Jurkat, Clone E6-1 (cell line): ENCODE data around the gene TPI1.
A peak's percentile ranks its signal among the peaks of the same experiment; 100 is the strongest.
"Not testable (repeated sequence)": the region's sequence is repeated elsewhere in the genome, so short reads cannot be mapped to it uniquely, and the experiment has no call there.

Source experiments
- DNase-seq: peaks from one replicate; pipeline ENCODE4 v3.0.0-alpha.2; 2011; ENCODE audit warnings: low read depth, low spot score
- H3K4me3 ChIP-seq: 2 replicates; pipeline ENCODE4 v1.5.1; 2011; ENCODE audit warnings: mild to moderate bottlenecking, low read length, control low read depth, moderate library complexity

The TPI1 gene

DNA sequence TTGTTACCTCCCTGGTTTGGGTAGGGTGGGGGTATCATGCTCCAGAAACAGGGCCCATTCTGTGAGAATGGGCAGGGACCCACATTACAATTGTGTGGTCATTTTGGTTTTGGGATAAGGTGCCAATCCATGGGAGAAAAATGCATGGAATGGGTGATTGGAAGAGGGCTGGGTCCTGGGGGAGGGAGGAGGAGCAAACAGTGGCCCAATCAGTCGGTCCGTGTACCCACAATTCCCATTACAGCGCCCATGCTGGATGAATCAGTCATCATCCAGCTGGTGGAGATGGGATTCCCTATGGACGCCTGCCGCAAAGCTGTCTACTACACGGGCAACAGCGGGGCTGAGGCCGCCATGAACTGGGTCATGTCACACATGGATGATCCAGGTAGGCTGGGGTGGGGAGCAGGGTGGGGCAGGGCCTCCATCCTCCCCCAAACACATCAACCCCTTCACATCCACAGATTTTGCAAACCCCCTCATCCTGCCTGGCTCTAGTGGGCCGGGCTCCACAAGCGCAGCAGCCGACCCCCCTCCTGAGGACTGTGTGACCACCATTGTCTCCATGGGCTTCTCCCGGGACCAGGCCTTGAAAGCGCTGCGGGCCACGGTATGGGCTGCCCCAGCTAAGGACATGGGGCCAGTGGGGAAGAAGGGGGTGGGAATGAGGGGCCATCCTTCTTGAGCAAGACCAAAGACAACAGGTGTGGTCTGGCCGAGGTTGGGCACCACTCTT, 3.6 kb upstream of the TPI1 start:
- no peak overlapping the region for H3K4me3 ChIP-seq
- DNase-seq = no peak

DNA sequence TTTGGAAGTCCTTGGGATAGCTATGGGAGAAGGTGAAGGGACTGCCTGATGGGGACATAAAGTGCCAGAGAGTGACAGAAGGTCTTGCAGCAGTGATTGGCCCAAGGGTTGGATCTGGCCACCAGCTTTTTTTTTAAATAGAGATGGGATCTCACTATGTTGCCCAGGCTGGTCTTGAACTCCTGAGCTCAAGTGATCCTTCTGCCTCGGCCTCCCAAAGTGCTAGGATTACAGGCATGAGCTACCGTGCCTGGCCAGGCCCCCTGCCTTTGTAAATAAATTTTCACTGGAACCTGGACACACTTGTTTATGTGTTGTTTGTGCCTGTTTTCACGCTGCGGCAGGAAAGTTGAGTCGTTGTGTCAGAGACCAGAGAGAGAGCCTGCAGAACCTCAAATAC, 2.0 kb upstream of the TPI1 start:
- H3K4me3 ChIP-seq, DNase-seq: not testable (repeated sequence)

DNA sequence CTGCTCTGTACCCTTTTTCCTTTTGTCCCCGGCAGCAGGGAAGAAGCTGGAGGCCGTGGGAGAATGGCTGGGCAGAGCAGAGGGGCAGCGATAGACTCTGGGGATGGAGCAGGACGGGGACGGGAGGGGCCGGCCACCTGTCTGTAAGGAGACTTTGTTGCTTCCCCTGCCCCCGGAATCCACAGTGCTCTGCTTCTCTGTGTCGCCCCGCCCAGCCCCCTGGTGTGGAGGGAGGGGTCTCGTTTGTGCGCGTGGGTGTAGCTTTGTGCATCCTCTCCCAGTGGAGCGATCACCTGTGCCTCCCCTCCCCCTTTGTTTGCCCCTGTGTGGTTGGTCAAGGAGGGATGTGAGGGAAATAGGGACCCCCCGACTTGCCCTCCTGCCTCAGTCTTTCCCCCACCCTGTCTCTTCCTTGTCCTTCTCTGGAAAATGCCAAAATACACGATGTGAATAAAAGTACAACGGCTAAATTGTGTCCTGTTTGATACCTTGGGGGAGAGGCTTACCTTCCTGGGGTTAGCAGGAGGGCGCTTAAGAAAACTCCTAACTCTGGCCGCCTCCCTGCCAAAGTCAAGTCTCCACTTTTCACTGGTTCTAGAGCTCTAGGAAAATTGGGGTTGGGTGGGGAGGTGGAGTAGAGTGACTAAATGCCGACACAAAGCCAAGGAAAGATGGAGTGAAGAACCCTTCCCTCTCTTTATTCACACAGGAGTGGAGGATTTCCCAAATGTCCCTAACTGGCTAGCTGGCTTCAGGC, 990 bp upstream of the TPI1 start:
- H3K4me3 ChIP-seq = no peak overlapping the region
- no peak for DNase-seq

DNA sequence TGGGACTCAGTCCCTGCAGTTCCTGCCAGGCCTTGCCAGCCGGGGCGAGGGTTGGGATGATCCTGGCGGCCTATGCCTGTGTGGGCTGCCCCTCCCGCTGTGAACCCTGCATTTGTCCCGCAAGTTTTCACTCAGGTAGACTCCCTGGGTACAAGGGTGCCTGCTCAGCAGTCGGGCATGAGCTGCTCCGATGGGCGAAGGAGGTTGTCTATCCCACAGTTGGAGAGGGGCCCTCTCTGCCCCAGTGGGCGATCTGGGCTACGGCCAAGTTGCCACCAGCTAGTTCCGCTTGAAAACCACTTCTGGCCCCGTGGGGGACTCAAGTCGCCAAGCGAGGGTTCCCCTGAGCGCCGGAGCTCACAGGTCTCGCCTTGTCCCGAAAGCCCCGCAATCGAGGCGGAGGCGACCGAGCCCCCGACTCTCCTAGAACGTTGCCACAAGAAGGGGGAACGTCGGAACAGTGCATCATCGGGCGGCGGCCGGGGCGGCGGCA, 365 bp upstream of the TPI1 start:
- no peak for DNase-seq
- peak overlapping the region; percentile 95 for H3K4me3 ChIP-seq

DNA sequence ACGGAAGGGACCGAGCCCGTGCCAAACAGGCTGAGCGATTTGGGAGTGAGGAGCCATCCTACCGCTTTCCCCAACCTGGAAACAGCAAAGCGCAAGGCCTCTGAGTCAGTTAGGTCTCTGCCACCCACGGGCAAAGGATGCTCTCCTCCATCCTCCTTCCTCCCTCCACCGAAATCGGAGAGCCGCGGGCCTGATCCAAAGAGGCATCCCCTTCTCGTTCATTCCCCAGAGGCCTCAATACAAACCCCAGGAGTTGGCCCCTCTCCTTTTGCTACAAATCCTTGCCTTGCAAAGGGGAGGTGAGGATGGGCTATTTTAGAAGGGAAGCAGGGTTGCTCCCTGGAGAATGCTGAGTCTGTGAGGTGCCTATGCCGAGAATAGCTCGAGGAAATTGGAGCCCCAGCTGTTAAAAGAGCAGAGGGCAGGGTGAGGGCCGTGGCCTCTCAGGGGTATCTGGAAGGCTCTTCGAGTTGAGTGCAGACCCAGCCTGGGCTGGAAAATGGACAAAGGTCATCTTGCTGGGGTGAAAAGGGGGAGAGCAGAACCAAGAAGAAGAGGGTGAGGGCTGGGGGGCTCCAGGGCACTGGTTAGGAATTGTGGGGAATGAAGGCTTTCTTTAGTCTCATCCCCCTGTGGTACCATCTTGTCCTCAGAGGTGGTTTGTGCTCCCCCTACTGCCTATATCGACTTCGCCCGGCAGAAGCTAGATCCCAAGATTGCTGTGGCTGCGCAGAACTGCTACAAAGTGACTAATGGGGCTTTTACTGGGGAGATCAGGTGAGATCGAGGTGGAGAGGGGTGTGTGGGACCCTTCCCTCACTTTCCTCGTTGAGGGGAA, 1.1 kb downstream of the TPI1 start:
- DNase-seq = peak; percentile 38
- H3K4me3 ChIP-seq = peak overlapping the region; percentile 95

DNA sequence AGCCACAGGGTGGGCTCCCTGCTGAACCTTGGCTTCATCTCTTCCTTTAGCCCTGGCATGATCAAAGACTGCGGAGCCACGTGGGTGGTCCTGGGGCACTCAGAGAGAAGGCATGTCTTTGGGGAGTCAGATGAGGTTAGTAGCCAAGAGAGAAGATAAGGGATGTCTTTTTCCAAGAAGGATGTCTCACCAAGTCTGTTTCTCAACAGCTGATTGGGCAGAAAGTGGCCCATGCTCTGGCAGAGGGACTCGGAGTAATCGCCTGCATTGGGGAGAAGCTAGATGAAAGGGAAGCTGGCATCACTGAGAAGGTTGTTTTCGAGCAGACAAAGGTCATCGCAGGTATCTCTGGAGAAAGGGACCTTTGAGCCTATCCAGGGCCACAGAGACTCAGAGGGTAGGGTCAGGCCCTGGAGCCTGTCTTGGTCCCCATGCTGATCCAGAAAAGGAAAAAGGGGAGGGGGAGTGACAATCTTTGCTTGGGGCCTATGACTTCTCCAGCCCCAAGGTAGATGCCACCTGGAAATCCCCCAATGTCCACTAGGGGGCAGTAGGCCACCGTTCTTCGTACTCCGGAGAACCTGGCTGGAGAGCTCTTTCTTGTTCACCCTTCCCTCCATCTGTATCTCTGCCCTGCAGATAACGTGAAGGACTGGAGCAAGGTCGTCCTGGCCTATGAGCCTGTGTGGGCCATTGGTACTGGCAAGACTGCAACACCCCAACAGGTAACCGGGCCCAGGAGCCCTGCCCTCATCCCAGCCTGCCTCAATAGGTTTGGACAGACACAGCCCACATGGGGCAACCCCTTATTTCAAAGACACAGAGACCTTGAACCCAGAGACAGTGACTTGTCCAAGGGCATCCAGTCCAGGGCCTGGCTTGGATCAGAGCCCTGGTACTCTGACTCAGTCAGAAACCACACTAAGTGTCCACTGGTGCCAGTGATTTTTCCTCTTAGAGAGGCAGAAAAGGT, 2.0 kb downstream of the TPI1 start:
- H3K4me3 ChIP-seq = peak overlapping the region; percentile 95
- DNase-seq = peak; percentile 76

DNA sequence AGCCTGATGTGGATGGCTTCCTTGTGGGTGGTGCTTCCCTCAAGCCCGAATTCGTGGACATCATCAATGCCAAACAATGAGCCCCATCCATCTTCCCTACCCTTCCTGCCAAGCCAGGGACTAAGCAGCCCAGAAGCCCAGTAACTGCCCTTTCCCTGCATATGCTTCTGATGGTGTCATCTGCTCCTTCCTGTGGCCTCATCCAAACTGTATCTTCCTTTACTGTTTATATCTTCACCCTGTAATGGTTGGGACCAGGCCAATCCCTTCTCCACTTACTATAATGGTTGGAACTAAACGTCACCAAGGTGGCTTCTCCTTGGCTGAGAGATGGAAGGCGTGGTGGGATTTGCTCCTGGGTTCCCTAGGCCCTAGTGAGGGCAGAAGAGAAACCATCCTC, 3.0 kb downstream of the TPI1 start:
- not testable (repeated sequence) for DNase-seq

DNA sequence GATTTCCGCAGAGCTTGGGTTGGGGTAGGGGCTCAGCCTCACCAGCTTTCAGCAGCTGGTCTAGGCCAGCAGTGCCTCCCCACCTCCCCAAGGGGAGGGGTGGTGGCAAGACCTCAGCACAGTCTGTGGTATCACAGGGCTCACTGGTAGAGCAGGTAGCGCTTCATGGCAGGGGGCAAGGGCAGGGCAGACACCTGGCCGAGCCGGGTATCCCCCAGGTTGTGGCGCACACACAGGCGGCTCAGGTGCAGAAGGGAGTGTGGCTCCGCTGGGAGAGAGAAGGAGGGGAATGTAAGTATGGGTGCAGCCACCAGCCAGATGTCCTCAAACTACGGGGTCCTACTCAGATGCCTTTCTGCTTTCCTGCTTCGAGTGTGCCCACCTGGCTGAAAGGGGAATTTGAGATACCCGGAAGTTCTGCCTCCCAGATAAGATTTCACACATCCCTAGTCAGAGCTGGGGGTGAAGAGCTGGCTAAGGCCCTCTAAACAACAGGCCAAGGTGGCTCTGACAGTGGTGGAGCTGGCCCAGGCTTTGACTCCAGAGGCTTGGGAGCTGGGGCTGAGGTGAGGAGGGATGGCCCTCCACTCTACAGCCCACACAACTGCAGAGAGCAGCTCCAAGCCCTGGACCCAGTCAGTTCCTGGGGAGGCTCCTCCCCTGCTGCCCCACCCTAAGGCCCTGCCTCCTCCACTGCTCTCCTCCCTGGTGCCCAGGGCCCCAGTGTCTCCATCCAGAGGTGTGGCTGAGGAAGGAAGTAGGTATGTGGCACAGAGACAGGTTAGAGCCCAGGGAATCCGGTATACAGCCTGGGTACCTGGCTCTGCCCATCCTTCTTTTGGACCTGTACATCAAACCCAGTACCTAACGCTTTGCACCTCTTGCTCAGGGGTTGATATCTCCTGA, 4.0 kb downstream of the TPI1 start:
- H3K4me3 ChIP-seq = no peak overlapping the region
- DNase-seq = no peak

More for the DNA sequence above, 3.0 kb downstream of the TPI1 start:
- H3K4me3 ChIP-seq = not testable (repeated sequence)

DNA sequence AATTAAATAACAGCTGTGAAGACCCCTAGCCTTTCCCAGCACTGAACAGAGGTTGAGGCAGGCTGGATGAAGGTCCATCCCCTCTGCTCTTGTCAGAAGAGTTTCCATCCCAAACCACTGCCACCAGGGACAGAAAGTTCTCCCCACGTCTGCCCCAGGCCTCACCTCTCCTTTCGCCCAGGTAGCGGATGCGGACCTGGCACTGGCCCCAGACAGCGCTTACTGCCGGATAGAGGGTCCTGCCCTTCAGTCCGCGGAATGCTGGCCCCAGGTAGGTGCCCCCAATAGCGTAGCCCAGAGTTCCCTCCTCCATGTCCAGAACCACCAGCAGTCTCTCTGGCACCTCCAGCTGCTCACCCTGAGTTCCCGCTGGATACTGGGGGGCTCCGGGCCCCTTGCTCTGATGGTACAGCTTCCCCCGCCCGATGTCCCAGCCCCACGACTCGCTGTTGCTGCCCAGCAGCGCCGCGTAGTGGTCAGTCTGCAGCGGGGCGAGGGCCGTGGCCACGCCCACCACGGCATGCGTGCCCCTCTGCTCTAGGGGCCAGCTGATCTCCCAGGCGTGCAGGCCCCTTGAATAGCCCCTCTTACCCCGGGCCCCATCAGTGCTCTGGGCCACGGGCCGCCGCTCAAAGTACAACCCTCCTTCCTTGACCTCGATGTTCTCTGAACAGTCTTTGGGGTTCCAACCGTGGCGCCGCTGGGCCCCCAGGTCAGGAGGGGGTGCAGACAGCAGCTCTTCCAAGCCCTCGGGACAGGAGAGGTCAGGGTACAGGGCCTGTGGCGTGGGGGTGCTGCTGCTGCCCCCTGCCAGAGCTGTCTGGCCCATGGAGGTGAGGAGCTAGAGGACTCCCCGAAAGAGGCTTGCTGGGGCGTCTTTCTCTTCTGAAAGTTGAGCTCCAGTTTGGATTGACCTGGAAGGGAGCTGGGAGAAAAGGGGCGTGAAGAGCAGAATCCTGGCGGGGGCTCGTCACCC, 5.0 kb downstream of the TPI1 start:
- DNase-seq = peak; percentile 65
- peak overlapping the region; percentile 85 for H3K4me3 ChIP-seq

DNA sequence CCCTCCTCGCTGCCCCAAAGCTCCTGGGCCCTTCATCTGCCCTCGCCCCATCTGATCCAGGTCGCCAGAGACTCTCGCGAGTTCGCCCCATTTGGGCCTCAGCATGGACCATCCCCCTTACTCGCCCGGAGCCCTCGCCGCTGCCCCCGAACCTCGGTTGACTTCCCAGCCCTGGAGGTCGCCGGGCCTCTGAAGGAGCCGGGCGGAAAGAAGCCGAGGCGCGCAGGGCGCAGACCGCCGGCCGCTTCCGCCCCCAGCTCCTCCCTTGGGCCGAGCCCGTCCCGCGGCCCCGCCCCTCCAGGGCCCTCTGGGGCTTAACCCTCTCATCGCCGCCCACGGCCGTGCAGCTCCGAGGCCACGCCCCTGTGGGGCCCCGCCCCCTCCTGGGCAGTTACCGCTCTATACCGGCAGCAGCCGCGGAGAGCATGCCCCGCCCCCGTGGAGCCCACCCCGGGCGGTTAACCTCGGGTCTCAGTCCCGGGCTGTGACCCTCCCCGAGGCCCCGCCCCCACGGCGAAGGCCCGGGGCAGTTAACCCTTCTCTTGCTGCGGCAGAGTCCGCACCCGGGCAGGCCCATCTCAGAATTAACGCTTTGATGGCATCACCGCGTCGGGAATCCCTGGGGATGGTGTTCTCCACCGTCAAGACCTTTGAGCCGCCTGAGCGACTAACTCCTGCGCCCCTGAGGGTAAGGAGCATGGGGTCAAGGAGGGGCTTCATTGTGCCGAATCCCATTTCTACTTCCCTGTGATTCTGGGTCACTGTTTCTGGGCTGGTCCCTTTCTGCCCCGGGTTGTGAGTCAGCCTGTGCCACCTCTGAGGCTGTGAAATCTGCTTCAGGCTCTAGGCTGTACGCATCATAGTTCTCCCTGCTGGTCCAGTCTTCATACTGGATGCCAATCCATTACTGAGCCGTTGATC, 6.0 kb downstream of the TPI1 start, which contains the start of gene SPSB2:
Gene SPSB2 (minus strand): TSS at position 210 of the 921 bp plus-strand sequence. CDS start 402 bp downstream, outside the sequence.
- peak within 1 kb of the TSS; percentile 85 for H3K4me3 ChIP-seq
- DNase-seq = peak; percentile 95

DNA sequence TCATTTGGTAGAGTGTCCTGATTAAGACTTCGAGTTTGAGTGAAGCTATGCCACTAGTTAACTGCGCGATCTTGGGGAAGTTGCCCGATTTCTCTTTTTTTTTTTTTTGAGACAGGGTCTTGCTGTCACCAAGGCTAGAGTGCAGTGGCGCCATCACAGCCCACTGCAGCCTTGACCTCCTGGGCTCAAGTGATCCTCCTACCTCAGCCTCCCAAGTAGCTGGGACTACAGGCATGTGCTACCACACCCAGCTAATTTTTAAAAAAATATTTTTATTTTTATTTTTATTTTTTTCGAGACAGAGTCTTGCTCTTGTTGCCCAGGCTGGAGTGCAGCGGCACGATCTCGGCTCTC, 6.7 kb downstream of the TPI1 start:
- peak overlapping the region; percentile 85 for H3K4me3 ChIP-seq
- not testable (repeated sequence) for DNase-seq

DNA sequence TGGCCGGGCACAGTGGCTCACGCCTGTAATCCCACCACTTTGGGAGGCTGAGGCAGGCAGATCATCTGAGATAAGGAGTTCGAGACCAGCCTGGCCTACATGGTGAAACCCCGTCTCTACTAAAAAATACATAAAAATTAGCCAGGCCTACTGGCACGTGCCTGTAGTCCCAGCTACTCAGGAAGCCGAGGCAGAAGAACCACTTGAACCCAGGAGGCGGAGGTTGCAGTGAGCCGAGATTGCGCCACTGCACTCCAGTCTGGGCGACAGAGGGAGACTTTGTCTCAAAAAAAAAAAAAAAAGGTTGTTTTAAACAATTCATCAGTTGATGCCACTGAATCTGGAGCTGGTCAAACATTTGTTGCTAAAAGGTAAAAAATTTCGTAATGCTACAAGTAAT, 12.5 kb downstream of the TPI1 start:
- H3K4me3 ChIP-seq, DNase-seq: not testable (repeated sequence)

DNA sequence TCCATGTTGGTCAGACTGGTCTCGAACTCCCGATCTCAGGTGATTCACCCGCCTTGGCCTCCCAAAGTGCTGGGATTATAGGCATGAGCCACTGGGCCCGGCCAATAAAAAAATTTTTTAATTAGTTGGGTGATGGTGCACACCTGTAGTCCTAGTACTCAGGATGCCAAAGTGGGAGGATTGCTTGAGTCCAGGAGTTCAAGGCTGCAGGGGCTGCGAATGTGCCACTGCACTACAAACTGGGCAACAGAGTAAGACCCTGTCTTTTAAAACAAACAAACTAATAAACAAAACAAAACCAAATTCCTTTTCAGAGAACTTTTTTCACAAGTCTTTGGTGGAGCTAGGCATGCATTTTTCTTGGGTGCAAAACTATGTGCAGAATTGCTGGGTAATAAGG, 15.9 kb downstream of the TPI1 start:
- H3K4me3 ChIP-seq = no peak overlapping the region
- DNase-seq = no peak

DNA sequence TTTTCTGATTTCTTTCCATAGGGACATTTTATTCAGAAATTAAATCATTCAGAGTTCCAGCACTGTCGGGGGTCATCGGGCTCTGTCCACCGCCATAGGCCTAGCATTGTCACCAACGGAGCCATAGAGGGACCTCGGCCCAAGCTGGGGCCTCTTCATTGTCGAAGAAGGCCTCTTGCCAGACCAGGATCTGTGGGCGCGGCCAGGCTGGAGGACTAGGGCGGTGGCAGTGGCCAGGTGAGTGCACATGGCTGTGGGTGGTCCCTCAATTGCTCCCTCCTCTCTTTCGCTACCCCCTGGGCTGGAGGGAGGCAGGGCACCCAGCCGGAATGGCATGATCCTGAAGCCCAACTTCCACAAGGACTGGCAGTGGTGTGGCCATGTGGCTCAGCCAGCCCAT, 16.4 kb downstream of the TPI1 start:
- no peak for DNase-seq
- no peak overlapping the region for H3K4me3 ChIP-seq

DNA sequence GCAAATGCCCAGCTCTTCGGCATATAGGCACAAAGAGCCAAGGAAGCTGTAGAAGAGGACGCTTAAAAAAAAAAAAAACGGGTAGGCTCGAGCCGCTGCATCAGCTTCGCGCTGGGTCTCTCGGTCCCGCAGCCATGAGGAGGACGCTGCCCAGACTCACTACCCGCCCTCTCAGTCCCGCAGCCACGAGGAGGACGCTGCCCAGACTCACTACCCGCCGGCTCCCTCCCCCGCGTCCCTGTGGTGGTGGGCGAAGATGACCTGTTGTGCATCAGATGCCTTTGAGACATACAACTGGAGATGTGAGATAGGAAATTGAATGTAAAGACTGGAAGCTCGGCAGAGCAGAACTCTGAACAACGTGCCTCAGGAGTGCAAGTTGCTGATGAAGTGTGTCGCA, 17.2 kb downstream of the TPI1 start:
- no peak for DNase-seq
- no peak overlapping the region for H3K4me3 ChIP-seq
